ENCODE results near the gene BCORL1. TPM values are rescaled to one million over a fixed set of nuclear protein-coding genes. Genes with fewer than 3 reads are reported as not detected.

The BCORL1 gene
- total RNA-seq, 1 donor from 2014 or later, result 8.1 TPM

DNA sequence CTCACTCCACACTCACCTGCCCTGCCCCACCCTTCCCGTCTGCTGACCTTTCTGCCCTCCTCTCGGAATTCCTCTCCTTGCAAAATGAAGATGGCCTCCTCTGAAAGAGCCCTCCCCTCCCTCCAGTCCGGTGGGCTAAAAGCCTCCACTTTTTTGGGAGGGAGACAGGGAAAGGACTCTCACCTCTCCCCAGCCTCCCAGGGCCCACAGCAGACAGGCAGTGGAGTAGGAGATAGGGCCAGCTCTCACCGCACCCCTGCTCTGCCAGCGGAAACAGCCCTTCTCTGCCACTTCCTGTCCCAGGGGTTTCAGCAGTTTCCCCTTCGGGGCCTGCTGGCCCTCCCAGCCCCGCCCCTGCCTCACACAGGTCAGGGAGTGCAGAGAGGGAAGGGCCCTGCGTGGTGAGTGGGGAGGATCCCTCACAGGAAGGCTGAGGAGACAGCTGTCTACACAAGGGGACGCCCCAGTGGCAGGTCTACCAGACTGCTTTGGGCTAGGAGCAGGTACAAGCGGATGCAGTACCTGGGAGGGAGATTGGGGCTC, 109.6 kb downstream of the BCORL1 start:
- ATAC-seq (peak; percentile 55), DNase-seq (ENCODE audit: low spot score) (no peak)

DNA sequence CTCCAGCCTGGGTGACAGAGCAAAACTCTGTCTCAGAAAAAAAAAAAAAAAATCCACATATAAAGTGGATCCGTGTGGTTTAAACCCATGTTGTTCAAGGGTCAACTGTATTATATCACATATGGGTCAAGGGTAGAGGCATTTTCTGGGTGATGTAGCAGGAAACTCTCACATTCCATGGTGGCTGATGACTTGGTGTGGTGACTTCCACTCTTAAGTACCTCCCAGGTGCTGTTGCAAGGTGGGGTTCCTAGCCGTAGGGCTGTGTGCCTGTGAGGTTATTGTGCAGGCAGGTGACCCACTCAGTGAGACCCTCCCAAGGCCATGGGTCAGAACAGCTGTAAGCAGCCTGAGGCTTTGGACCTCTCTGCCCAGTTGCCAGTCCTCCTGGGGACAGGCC, 110.8 kb downstream of the BCORL1 start:
- no peak for ATAC-seq

GRCh38 chrX:130094696-130095095, 112.3 kb downstream of the BCORL1 start:
- ATAC-seq (no peak), DNase-seq (ENCODE audit: low spot score) (no peak)

More for the DNA sequence above, 110.8 kb downstream of the BCORL1 start:
- DNase-seq (ENCODE audit: low spot score), result no peak

- ATAC-seq, result no peak
- no peak for DNase-seq (ENCODE audit: low spot score)
Observed at GRCh38 chrX:130095249-130096030, 113.0 kb downstream of the BCORL1 start.

DNA sequence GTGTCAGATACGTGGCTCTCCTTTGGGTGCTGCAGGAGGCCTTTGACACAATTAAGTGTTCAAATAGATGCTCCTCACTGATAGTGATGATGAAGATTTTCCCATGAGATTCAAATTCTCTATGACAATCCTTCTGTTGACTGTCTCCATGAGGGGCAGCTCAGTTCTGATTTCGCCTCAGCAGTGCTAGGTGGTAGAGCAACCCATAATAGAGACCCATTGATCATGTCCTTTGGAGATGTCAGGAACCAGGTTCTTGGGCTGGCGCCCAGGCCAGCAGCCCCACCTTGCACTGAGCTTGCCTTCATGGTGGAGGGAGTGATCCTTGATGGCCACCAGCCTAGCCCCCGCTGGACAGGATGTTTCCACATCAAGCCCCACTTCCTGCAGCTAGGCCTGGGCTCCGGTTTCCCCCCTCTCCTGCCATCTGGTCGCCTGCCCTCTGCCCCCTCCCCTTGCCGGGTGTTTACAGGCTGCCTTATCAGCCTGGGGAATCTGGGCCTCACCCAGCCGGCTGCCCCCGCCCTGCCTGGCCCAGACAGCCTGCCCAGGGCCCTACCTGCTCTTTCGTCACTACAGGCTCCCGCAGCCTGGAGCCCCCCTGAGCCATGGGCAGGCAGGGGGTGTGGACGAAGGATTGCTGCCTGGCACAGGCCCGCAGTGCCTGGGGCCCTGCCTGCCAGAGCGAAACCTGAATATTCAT, 115.2 kb downstream of the BCORL1 start:
- no peak for DNase-seq (ENCODE audit: low spot score)
- ATAC-seq, result no peak

DNA sequence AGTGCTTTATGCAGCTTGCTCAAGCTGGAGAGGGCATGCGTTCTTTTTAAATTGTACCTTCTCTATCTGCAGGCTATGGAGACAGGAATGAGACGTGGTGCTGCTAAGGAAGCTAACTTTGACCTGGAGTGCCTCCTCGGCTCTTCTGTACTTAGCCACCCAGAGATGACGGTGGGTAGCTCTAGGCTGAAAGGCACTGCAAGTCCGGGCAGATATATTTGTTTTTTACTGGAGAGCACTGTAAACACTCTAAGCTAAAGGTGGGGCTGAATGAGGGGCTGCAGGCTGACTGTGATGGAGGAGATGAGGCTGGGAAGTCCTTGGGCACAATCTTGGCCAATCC, 115.7 kb downstream of the BCORL1 start:
- DNase-seq (ENCODE audit: low spot score) (no peak), ATAC-seq (no peak)

DNA sequence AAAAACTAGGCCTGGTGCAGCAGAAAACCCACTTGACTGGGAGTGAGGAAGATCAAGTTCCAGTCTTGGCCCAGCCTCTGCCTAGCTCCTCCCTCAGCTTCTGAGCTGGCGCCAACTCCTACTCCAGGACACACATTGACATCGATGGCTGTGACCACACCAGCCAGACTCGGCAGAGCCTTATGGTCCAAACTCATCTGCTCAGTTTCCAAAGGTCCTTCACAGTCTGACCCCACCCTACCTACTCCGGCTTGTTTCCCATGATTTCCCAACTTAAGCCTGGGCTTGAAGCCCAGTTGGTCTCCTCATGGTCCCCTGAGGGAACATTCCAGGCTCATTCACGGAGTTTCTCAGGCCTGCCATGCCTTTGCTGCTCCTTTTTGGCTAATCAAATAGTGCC, 117.7 kb downstream of the BCORL1 start:
- ATAC-seq (no peak), DNase-seq (ENCODE audit: low spot score) (no peak)

DNA sequence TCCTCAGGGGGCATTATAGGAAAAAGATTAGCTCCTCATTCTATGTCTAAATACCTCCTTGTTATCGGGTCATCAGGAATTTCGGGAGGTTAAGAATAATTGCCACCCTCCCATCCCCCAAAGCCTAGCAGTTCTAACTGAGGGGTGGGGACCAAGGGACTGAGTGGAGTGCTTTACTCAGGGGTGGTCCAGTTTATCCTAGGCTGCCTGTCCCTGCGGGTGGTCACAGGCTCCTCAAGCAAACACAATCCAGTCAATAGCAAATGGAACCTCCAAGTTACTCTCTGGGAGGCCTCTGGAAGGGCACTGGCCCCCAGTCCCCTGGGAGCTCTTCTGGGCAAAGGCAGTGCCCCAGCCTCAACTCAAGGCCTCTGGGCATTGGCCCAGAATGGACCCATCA, 121.2 kb downstream of the BCORL1 start:
- DNase-seq (ENCODE audit: low spot score), result no peak
- ATAC-seq, result no peak

DNA sequence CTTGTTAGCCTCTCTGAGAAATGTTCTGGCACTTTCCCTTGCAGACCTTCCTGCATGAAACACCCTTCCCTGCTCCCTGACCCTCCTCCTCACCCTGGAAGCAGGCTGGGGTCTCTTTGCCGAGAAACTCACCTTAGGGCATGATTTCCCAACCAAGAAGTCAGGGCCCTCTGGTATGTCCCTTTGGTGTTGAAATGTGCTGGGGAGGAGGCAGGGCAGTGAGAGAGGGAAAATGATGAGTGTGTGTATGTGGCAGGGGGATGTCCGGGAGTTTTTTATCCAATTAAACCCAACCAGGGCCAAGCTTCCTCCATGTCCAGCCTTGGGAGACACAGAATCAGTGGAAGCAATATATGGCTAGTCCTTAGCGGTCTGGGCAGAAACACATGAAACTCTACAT, 122.8 kb downstream of the BCORL1 start:
- DNase-seq (ENCODE audit: low spot score) (no peak), ATAC-seq (no peak)

DNA sequence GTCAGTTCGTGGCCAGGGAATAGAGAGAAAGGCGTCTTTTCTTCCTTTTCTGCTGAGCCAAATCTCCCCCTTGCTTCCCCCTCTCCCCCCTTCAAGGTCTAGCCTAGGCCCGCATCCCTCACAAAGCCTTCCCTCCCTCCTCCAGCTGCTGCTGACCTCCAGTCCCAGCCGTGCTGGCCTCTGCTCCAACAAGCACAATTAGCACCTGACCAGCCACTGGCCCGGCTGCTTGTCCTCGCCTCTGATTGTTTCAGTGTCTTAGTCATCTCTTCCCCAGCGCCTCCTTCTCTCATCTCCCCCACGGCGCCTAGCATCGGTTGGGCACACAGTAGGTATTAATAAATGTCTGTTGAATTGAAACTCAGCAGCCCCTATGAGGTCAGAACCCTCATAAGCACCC, 123.6 kb downstream of the BCORL1 start:
- DNase-seq (ENCODE audit: low spot score) (no peak), ATAC-seq (no peak)

Other genes starting within 250 kb of the BCORL1 start
- 2.0 TPM for gene XPNPEP2, start 243.7 kb upstream of the BCORL1 start, total RNA-seq
- gene SASH3, start 202.7 kb upstream of the BCORL1 start, total RNA-seq, result 2.4 TPM
- gene ZDHHC9, start 138.7 kb upstream of the BCORL1 start, total RNA-seq, result 30.3 TPM
- 5.1 TPM for gene UTP14A, start 76.5 kb upstream of the BCORL1 start, total RNA-seq
- gene ELF4, start 127.9 kb downstream of the BCORL1 start, total RNA-seq, result 1.4 TPM
- 89.5 TPM for gene AIFM1, start 183.2 kb downstream of the BCORL1 start, total RNA-seq
- gene RAB33A, start 189.3 kb downstream of the BCORL1 start, total RNA-seq, result 0.15 TPM

Measured in left lobe of liver (tissue), 2 donors.